HG03135 (cell line): Measurements from ENCODE around the gene HAUS7.
A peak's percentile ranks its signal among the peaks of the same experiment; 100 is the strongest.

Experiments used
- ATAC-seq: cut with Tn5 transposase; IDR thresholded peaks from one replicate; pipeline ENCODE4 v1.9.1; 2021; ENCODE audit warnings: mild to moderate bottlenecking, moderate library complexity; ENCODE audit not compliant: unreplicated experiment

HAUS7 gene

DNA sequence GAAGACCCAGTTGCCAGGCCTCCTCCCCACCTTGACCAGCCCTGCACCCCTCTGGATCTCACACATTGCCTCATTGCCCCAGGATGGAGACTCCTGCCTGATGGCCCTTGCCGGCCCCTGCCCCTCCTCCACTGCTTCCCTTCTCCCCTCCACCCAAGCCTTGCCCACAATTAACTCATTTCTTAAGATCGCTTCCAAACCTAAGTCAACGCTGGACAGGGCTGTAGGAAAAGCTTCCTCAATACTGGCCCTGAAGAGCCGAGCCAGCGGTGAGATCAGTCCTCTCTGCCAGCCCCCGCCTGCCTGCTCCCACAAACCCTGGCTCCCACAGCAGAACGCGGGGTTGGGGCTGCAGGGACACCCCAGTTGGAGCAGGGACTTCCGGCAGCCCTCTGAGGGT, 7.5 kb upstream of the HAUS7 start:
- ATAC-seq: no peak

DNA sequence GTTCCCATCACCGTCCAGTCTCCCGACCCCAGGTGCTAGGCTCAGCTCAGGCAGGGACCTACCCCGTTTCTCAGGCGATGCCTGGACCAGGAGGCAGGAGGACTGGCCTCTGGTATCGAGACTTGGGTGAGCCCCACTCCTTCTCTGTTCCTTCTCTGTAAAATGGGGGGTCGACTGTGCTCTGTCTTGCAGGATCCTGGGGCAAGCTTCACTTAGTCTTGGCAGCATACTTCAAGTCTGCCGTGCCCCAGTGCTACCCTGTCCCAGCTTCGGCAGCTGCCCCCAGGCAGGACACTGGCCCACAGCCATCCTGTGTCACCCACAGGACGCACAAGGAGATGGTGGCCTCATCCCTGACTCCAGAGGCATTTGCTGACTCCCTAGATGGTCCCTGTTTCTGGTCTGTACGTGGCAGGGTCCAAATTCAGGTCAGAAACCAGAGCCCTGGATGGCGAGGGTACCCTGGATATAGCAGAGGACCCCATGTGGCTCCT, 7.0 kb upstream of the HAUS7 start:
- no peak for ATAC-seq

- ATAC-seq: no peak
Measured at GRCh38 chrX:153476666-153477363, 6.4 kb upstream of the HAUS7 start.

GRCh38 chrX:153475751-153476281, 5.4 kb upstream of the HAUS7 start:
- ATAC-seq: no peak

DNA sequence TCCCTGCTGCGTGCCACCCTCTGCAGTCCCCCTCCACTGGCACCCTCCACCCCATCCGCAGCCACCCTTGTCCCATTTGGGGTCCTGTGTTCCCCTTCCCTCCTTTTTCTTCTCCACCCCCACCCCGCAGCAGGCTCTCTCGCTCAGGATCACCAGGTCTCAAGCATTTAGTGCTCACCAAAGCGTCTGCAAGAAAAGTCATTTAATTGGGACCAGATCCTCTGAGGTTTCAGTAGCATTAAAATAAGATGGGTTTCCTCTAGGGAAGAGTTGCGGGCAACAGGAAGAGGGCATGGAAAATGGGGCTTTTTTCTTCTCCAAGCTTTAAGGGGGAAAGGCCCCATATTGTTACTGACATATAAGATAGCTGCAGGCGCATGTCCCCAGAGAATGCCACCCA, 4.9 kb upstream of the HAUS7 start:
- ATAC-seq: no peak

DNA sequence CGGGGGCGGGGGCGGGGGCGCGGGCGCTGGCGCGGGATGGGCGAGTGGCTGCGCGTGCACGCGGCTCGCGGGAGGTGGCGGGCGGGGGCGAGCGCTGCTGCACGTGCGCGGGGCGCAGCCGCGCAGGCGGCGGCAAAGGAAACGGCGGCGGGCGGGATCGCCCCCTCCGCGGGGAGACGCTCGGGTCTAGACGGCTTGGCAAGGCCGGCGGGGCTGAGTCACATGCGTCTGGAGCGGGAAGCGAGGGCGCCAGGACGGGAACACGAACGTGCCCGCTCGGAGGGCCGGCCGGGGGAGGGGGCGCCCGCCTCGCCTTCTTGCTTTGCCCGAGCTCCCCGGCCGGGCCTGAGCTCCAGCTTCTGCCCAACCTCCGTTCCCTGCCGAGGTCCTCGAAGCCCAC, 4.3 kb upstream of the HAUS7 start:
- no peak for ATAC-seq

- no peak for ATAC-seq
Measured at GRCh38 chrX:153474266-153474665, 3.9 kb upstream of the HAUS7 start.

GRCh38 chrX:153473126-153473525, 2.8 kb upstream of the HAUS7 start:
- ATAC-seq: no peak

DNA sequence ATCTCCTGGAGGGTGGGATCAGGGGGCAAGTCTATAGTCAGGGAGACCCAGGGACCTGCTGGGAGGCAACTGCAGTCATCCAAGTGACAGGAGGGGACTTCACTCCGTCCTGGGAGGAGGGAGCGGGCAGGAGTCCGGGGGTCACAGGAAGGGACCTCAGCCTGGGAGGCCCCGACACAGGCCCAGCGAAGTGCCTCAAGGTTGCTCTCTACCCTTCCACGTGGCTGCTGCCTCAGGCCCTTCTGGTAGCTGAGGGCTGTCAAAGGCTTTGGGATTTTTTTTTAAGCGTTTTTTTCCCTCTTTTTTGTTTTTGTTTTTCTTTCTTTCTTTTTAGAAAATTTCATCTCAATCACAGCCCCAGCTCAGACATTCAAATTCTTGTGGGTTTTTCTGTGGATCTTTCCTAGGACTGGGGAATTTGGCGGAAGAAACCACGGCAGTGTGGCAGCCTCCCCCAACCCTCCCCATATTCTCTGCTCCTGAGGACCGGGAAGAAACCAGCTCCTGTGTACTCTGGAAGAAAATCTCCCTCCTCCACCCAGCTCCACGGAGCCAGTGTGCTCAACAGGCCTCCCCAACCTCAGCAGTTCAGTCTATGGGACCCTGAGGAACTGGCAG, 1.4 kb upstream of the HAUS7 start:
- no peak for ATAC-seq

DNA sequence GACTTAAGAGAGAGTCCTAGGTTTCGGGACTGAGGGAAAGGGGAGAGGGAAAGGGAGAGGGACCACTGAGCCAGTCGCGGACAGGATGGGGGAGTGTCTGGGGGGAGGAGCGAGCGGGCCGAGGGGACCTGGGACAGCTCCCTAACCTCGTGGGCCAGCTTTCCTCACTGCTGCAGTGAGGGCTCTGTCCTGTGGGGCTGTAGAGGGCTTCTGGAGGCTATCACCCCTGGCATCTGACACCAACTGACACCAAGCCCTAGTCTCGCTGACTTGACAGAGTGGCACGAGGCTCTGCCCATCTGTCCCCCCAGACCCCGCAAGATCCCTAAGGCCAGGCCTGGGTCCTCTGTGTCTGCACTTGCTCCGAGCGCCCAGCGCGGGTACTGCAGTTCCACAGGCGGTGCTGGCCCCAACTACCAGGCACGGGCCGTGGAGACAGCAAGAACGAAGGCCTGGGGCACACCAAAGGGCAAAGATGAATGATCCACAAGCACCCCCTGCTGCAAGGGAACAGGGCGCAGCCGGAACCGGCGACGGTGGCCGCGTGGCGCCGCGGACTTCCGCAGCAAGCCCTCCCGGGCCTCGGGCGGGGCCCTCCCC, 465 bp downstream of the HAUS7 start:
- ATAC-seq: peak; percentile 38

GRCh38 chrX:153468008-153468580, 2.3 kb downstream of the HAUS7 start:
- no peak for ATAC-seq

GRCh38 chrX:153465691-153466380, 4.5 kb downstream of the HAUS7 start:
- no peak for ATAC-seq

GRCh38 chrX:153464116-153464515, 6.3 kb downstream of the HAUS7 start:
- ATAC-seq: no peak

GRCh38 chrX:153463556-153463955, 6.8 kb downstream of the HAUS7 start:
- no peak for ATAC-seq

DNA sequence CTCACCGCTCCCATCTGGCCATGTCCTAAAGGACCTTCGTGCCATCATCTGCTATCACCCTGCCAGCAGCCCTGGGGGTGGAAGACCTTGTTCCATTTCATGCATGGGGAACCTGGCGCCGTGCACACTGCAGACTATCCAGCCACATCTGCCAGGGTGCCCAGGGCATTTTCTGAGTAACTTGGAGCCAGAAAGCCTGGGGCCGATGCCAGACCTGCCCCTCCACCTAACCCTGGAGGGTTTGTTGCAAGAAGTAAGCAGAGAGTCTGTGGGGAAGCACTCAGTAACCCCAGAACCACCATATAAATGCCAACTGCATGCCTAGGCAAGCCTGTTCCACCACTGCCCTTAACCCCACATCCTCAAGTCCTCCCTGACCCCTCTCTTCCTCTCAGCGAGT, 7.3 kb downstream of the HAUS7 start:
- ATAC-seq: no peak

GRCh38 chrX:153462291-153462690, 8.1 kb downstream of the HAUS7 start:
- ATAC-seq: no peak

GRCh38 chrX:153460826-153461225, 9.6 kb downstream of the HAUS7 start:
- no peak for ATAC-seq

DNA sequence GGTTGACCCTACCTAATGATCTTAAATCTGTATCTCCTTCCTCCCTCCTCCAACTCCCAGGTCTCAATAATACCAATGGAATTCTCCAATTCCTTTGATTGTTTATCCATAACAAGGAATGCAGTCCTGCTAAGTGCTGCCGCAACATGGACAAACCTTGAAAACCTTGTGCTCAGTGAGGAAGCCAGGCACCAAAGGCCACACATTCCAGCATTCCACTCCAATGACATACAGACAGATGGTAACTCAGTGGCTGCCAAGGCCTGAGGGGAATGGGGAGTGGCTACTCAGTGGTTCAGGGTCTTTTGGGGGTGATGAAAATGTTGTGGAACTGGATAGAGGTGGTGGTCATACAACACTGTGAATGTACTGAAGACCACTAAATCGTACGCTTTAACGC, 10.4 kb downstream of the HAUS7 start:
- no peak for ATAC-seq

DNA sequence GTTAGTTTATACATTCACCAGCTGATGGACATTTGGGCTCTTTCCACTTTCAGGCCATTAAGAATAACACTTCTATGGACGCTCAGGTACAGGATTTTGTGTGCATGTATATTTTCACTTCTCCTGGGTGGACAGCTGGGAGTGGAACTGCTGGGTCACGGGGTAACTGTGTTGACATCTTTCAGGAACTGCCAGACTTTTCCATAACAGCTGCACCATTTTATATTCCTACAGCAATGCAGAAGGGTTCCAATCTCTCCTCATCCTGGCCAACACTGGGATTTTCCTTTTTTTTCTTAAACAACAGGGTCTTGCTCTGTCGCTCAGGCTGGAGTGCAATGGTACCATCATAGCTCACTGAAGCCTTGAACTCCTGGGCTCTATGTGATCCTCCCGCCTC, 11.9 kb downstream of the HAUS7 start:
- ATAC-seq: no peak

DNA sequence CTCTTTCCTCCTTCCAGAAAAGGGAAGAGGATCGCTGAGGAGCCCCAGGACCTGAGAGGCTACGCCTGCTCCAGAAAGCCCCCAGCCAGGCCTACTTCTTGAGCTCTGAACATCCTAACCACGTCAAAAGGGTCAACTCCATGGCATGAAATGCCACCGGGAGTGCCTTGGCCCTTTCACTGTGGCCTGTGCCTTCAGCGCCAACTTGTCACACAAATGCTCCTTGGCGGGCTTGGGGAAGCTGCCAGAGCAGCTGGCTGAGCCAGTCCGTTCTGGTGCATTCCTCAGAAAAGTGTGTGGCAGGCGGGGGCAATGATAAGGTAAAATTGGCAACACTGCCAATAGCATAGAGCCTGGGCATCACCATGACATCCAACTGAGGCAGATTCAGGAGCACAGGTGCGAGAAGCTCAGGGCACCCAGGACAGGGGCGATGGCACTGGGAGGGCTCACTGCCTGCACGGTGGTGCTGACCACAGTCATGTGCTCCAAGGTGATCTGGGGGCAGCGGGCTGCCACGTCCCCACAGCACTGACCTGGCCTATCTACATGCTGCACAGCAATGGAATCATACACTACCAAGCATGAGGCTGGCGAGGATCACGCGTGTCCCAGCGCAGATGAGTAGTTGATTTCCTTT, 12.4 kb downstream of the HAUS7 start:
- no peak for ATAC-seq
